Right cardiac atrium (tissue), 5 donors: ENCODE measurements around the gene DENND1A. TPM values are rescaled to one million over a fixed set of nuclear protein-coding genes. Genes with fewer than 3 reads are reported as not detected.
A peak's percentile ranks its signal among the peaks of the same experiment; 100 is the strongest.

ENCODE experiments used
- ATAC-seq, 2 donors: fragments of 200-7000 bp; cut with Tn5 transposase; one replicate each; pipeline versions ENCODE4 v1.8.0 to v1.9.1; 2020; ENCODE audit warnings: moderate library complexity in 2 of 2, mild to moderate bottlenecking in 1 of 2
- DNase-seq, 3 donors: peaks; one replicate each; pipeline ENCODE4 v3.0.0-alpha.2; 2020
- H3K27ac ChIP-seq: one replicate; pipeline ENCODE4 v1.5.1; 2013; ENCODE audit warnings: mild to moderate bottlenecking, low read length, control low read depth, moderate library complexity
- H3K27me3 ChIP-seq: one replicate; pipeline ENCODE4 v1.6.1; 2013; ENCODE audit not compliant: control insufficient read depth, insufficient read depth
- H3K4me1 ChIP-seq: one replicate; pipeline ENCODE4 v1.6.1; 2013; ENCODE audit warnings: low read length; ENCODE audit not compliant: control insufficient read depth, insufficient read depth
- H3K4me3 ChIP-seq: one replicate; pipeline ENCODE4 v1.5.1; 2013; ENCODE audit warnings: low read length, control low read depth
- H3K9me3 ChIP-seq: one replicate; pipeline ENCODE4 v1.6.1; 2013; ENCODE audit warnings: low read length; ENCODE audit not compliant: control insufficient read depth
- WGBS: extraction: QIAGEN DNeasy Blood & Tissue Kit; methylation state at CpG from one replicate; pipeline ENCODE4 v1.1.7; 2013; 5-methylcytosine and 5-hydroxymethylcytosine counted together
- intact Hi-C, 4 donors: fragments of 100-400 bp; cut with DNase I; formaldehyde crosslinking; loops; one replicate each; pipeline versions ENCODE4 v1.11.0 to v1.14.0; 2022 to 2023
- polyA plus RNA-seq: library from polyadenylated mRNA; stranded (reverse); fragments of 200-250 nt; gene quantifications from one replicate; pipeline ENCODE4 v1.2.3, GENCODE V29; 2013
- total RNA-seq, 4 donors: library from RNA; stranded (reverse); fragmentation: NEBNext Ultra II Directional; extraction: Animal tissue kit (Norgen Biotek cat#: 25700); gene quantifications; one replicate each; pipeline ENCODE4 v1.2.1, GENCODE V29; 2021
- donor health status: healthy with polysubstance abuse.
- donor health status: DM: no; HTN: yes; CAD: no.
- donor health status: DM: no; HTN: no; CAD: no.
- donor health status: DM: no; HTN: yes; CAD: no; lungs with severe emphysema.
- donor health status: DM: yes; HTN: yes; CAD: no.

DENND1A gene
- total and polyA plus RNA-seq, 5 donors: 11.4 to 19.3 (median 17.4) TPM

GRCh38 chr9:123359106-123359505 is 570.8 kb downstream of the DENND1A start:
- no peaks in the 10 kb centered on the region for H3K27me3 ChIP-seq
- no peak overlapping the region for H3K4me3 ChIP-seq
- intact Hi-C loops: no loop called here
- ATAC-seq (no peak), DNase-seq (no peak)
- H3K9me3 ChIP-seq: no peaks in the 10 kb centered on the region
- H3K27ac ChIP-seq: no peak overlapping the region
- WGBS: 69% methylated on average over 2 of the region's 2 CpGs
- H3K4me1 ChIP-seq: no peaks in the 10 kb centered on the region

- DNase-seq (no peak), ATAC-seq (no peak)
- no peaks in the 10 kb centered on the region for H3K27me3 ChIP-seq
- 80% methylated on average over 10 of the region's 10 CpGs for WGBS
- no peak overlapping the region for H3K4me3 ChIP-seq
- H3K4me1 ChIP-seq: no peaks in the 10 kb centered on the region
- H3K27ac ChIP-seq: no peak overlapping the region
- no peaks in the 10 kb centered on the region for H3K9me3 ChIP-seq
- intact Hi-C loops: no loop called here
These were observed 571.6 kb downstream of the DENND1A start for GRCh38 chr9:123358181-123358905.

- H3K9me3 ChIP-seq: no peaks in the 10 kb centered on the region
- intact Hi-C loops: no loop called here
- ATAC-seq: no peak
- H3K27ac ChIP-seq: no peak overlapping the region
- DNase-seq: no peak
- H3K4me1 ChIP-seq: no peaks in the 10 kb centered on the region
- H3K27me3 ChIP-seq: no peaks in the 10 kb centered on the region
- 94% methylated on average over 2 of the region's 2 CpGs for WGBS
- H3K4me3 ChIP-seq: no peak overlapping the region
These were observed 572.2 kb downstream of the DENND1A start for GRCh38 chr9:123357743-123358059.

GRCh38 chr9:123356851-123357742 is 572.8 kb downstream of the DENND1A start:
- ATAC-seq (no peak), DNase-seq (no peak)
- no peak overlapping the region for H3K27ac ChIP-seq
- intact Hi-C loops: no loop called here
- 65% methylated on average over 19 of the region's 19 CpGs for WGBS
- no peaks in the 10 kb centered on the region for H3K27me3 ChIP-seq
- no peaks in the 10 kb centered on the region for H3K4me1 ChIP-seq
- H3K9me3 ChIP-seq: no peaks in the 10 kb centered on the region
- H3K4me3 ChIP-seq: no peak overlapping the region

GRCh38 chr9:123355761-123356431 is 574.0 kb downstream of the DENND1A start, which contains the start of gene CRB2:
Gene CRB2 (plus strand): TSS chr9:123356197. CDS start chr9:123356261, 64 bp downstream.
- 46% methylated on average over 17 of the region's 17 CpGs for WGBS
- intact Hi-C loops: no loop called here
- no peak within 1 kb of the TSS for H3K27ac ChIP-seq
- no peaks in the 10 kb centered on the region for H3K9me3 ChIP-seq
- H3K27me3 ChIP-seq: no peaks in the 10 kb centered on the region
- no peak within 1 kb of the TSS for H3K4me3 ChIP-seq
- no peaks in the 10 kb centered on the region for H3K4me1 ChIP-seq
- ATAC-seq (no peak), DNase-seq (no peak)

- Histone ChIP-seq H3K27me3 (no peaks in the 10 kb centered on the region), H3K9me3 (no peaks in the 10 kb centered on the region), H3K4me3 (no peak overlapping the region), H3K4me1 (no peaks in the 10 kb centered on the region), H3K27ac (no peak overlapping the region)
- 35% methylated on average over 9 of the region's 9 CpGs for WGBS
- no peak for DNase-seq
- intact Hi-C loops: no loop called here
- no peak for ATAC-seq
These were observed 575.0 kb downstream of the DENND1A start for GRCh38 chr9:123354806-123355508.

GRCh38 chr9:123353984-123354591 is 575.8 kb downstream of the DENND1A start:
- H3K27me3 ChIP-seq: no peaks in the 10 kb centered on the region
- no peaks in the 10 kb centered on the region for H3K4me1 ChIP-seq
- H3K27ac ChIP-seq: no peak overlapping the region
- no peak overlapping the region for H3K4me3 ChIP-seq
- WGBS: 20% methylated on average over 20 of the region's 20 CpGs
- intact Hi-C loops: no loop called here
- DNase-seq: peak; percentile 70 to 85 (median 84)
- H3K9me3 ChIP-seq: no peaks in the 10 kb centered on the region
- peak; percentile 72 to 75 for ATAC-seq

- H3K27ac ChIP-seq: no peak overlapping the region
- ATAC-seq: no peak
- 74% methylated on average over 4 of the region's 4 CpGs for WGBS
- no peak overlapping the region for H3K4me3 ChIP-seq
- intact Hi-C loops: no loop called here
- no peaks in the 10 kb centered on the region for H3K27me3 ChIP-seq
- H3K4me1 ChIP-seq: no peaks in the 10 kb centered on the region
- peak in 1 of 3 donors; percentile 26 for DNase-seq
- no peaks in the 10 kb centered on the region for H3K9me3 ChIP-seq
These were observed 576.9 kb downstream of the DENND1A start for GRCh38 chr9:123353041-123353440.

GRCh38 chr9:123350590-123351310 is 579.2 kb downstream of the DENND1A start:
- no peak overlapping the region for H3K27ac ChIP-seq
- no peaks in the 10 kb centered on the region for H3K4me1 ChIP-seq
- WGBS: 53% methylated on average over 8 of the region's 8 CpGs
- intact Hi-C loops: loop anchor here in 1 of 4 donors (2.0 kb wide), 1 partner anchor 268 kb away; no protein-coding TSS in a partner anchor
- H3K27me3 ChIP-seq: no peaks in the 10 kb centered on the region
- no peak overlapping the region for H3K4me3 ChIP-seq
- peak in 1 of 3 donors; percentile 47 for DNase-seq
- H3K9me3 ChIP-seq: no peaks in the 10 kb centered on the region
- no peak for ATAC-seq
